PC-9 (cell line): ENCODE measurements around the gene LY6G5B. TPM values are rescaled to one million over a fixed set of nuclear protein-coding genes. Genes with fewer than 3 reads are reported as not detected.

Experiments
- BruUV-seq: library from RNA; stranded (reverse); fragments of 400-500 nt; replicated peaks from 2 replicates; lab custom pipeline; 2021; lab: Mats Ljungman, UMichigan
- CTCF ChIA-PET: fragments of 300-600 bp; sonication (Branson Sonifier 250); formaldehyde crosslinking; loops from one replicate; lab custom pipeline; 2022; ENCODE audit warnings: antibody characterized with exemption; lab: Charles Lee
- POLR2A ChIA-PET: fragments of 300-600 bp; sonication (Branson Sonifier 250); formaldehyde crosslinking; loops from one replicate; lab custom pipeline; 2022; ENCODE audit warnings: antibody characterized with exemption; ENCODE audit not compliant: unreplicated experiment; lab: Charles Lee
- DNase-seq, 2 experiments: peaks; one replicate each; pipeline versions ENCODE4 v3.0.0 to v3.0.0-alpha.2; 2015 to 2022; ENCODE audit warnings: mixed read lengths in 1 of 2
- H2AFZ ChIP-seq: fragments of 200-600 bp; sonication (generic); 2 replicates; pipeline ENCODE4 v1.8.1; 2017; ENCODE audit warnings: antibody characterized with exemption
- H3F3A ChIP-seq: fragments of 200-600 bp; sonication (generic); 2 replicates; pipeline ENCODE4 v1.8.1; 2017; ENCODE audit warnings: antibody characterized with exemption, mild to moderate bottlenecking, low read depth; ENCODE audit not compliant: insufficient read depth
- H3K27ac ChIP-seq: fragments of 200-600 bp; sonication (generic); 2 replicates; pipeline ENCODE4 v1.6.1; 2016; ENCODE audit warnings: mixed run types
- H3K27me3 ChIP-seq: fragments of 200-600 bp; sonication (generic); 2 replicates; pipeline ENCODE4 v1.6.1; 2016; ENCODE audit warnings: low read depth, mixed run types; ENCODE audit not compliant: insufficient read depth
- H3K36me3 ChIP-seq: fragments of 200-600 bp; sonication (generic); 2 replicates; pipeline ENCODE4 v1.6.1; 2016; ENCODE audit warnings: low read depth, mixed run types
- H3K4me1 ChIP-seq: fragments of 200-600 bp; sonication (generic); replicated peaks from 2 replicates; pipeline ENCODE4 v1.6.1; 2016; ENCODE audit warnings: mixed run types; ENCODE audit not compliant: insufficient read depth
- H3K4me2 ChIP-seq: fragments of 200-600 bp; sonication (generic); 2 replicates; pipeline ENCODE4 v1.6.1; 2017; ENCODE audit warnings: mixed run types
- H3K4me3 ChIP-seq: fragments of 200-600 bp; sonication (generic); 2 replicates; pipeline ENCODE4 v1.6.1; 2016; ENCODE audit warnings: mixed run types
- H3K79me2 ChIP-seq: fragments of 200-600 bp; sonication (generic); 2 replicates; pipeline ENCODE4 v1.6.1; 2017; ENCODE audit warnings: low read depth, mixed run types
- H3K9me2 ChIP-seq: fragments of 200-600 bp; sonication (generic); 2 replicates; pipeline ENCODE4 v1.8.1; 2017; ENCODE audit warnings: mild to moderate bottlenecking; ENCODE audit not compliant: insufficient read depth
- H3K9me3 ChIP-seq: fragments of 200-600 bp; sonication (generic); 2 replicates; pipeline ENCODE4 v1.8.1; 2016; ENCODE audit warnings: low read depth; ENCODE audit not compliant: insufficient read depth
- H4K20me1 ChIP-seq: fragments of 200-600 bp; sonication (generic); 2 replicates; pipeline ENCODE4 v1.8.1; 2017; ENCODE audit not compliant: insufficient read depth
- CTCF ChIP-seq: fragments of 200-600 bp; sonication (generic); conservative IDR thresholded peaks from 2 replicates; pipeline ENCODE4 v1.6.1; 2017; ENCODE audit warnings: mixed run types, antibody characterized with exemption, mild to moderate bottlenecking, moderate library complexity
- EZH2 ChIP-seq: fragments of 200-600 bp; sonication (generic); IDR thresholded peaks from 2 replicates; pipeline ENCODE4 v1.8.0; 2017; ENCODE audit warnings: antibody characterized with exemption, low read depth
- intact Hi-C: fragments of 100-400 bp; cut with micrococcal nuclease; formaldehyde crosslinking; loops from one replicate; pipeline ENCODE4 v1.10.0; 2022; ENCODE audit not compliant: unreplicated experiment
- total RNA-seq: library from RNA; stranded (reverse); gene quantifications from 2 replicates; pipeline ENCODE4 v1.2.3, GENCODE V29; 2021

Gene LY6G5B
- total RNA-seq, 1 experiment from 2014 or later = 24.0 TPM

DNA sequence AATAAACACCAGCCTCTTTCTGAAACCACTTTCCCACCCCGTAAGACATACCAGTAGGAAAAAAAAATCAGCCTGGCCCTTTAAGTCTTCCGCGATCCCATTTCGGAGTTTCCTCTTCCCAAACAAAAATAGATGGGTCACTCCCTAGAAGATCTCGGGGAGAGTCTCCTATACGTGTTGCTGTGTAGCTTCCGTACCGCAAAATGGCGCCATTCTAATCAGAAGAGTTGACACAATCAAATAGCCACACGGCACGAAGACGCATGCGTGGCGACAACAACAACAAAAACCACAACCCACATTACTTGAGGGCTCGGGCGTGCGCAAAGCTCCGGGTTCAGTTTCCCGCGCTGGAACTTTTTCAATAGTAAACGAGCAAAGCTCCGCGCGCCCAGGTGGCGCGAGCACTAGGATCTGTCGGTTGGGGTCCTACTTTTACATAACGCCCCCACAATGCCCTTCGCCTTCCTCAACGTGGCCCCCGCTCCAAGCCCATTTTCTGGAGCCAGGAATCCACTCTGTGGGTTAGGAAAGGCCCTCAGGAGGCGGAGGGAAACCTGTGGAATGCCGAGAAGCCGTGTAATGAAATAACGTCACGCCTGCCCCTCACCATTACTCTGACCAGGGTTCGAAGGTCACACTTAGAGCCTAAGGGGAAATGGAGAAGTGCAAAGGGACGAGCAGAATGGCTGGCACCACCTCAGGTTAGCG lies 4.8 kb upstream of the LY6G5B start, which contains the start of gene GPANK1:
TSS of gene GPANK1 (minus strand) at position 208 of the 711 bp plus-strand sequence. CDS start 519 bp downstream, outside the sequence.
- CTCF ChIA-PET = interaction anchor here (0.6 kb wide), 1 partner anchor 166 kb away, joined by 11 read pairs; no protein-coding TSS in a partner anchor
- Histone ChIP-seq H3K27me3 (no peaks in the 10 kb centered on the region), H3K9me2 (no peaks in the 10 kb centered on the region), H3K79me2 (peaks cover 56% of the 10 kb centered on the region), H3F3A (peaks cover 23% of the 10 kb centered on the region), H3K4me1 (peaks cover 24% of the 10 kb centered on the region), H2AFZ (peak within 1 kb of the TSS; percentile 86), H3K36me3 (peaks cover 31% of the 10 kb centered on the region), H3K27ac (peak within 1 kb of the TSS; percentile 80), H3K4me3 (peak within 1 kb of the TSS; percentile 90), H3K9me3 (no peaks in the 10 kb centered on the region), H4K20me1 (peaks cover 3% of the 10 kb centered on the region; the same call in 1 of the 2 replicates), H3K4me2 (peak within 1 kb of the TSS; percentile 95)
- POLR2A ChIA-PET = interaction anchor here (0.6 to 1.0 kb wide), 4 partner anchors 14 to 418 kb away, joined by 3 to 4 read pairs (median 4); partner anchors contain the start of genes NEU1 and NFKBIL1
- peak; percentile 83 to 85 for DNase-seq
- intact Hi-C loops = loop anchor here (2.0 to 10.0 kb wide), 2 partner anchors 118 to 510 kb away; partner anchors contain the start of genes AGPAT1, ATP6V1G2, NFKBIL1 and RNF5
- no TSS peak for BruUV-seq
- TF ChIP-seq EZH2 = no peak
- no peak for TF ChIP-seq CTCF

- Histone ChIP-seq H2AFZ (peak within 1 kb of the TSS; percentile 86), H3K9me2 (no peaks in the 10 kb centered on the region), H3K4me2 (peak within 1 kb of the TSS; percentile 95), H3K9me3 (no peaks in the 10 kb centered on the region), H3K36me3 (peaks cover 31% of the 10 kb centered on the region), H3K4me3 (peak within 1 kb of the TSS; percentile 90), H3K27ac (peak within 1 kb of the TSS; percentile 80), H3K27me3 (no peaks in the 10 kb centered on the region), H3K4me1 (peaks cover 24% of the 10 kb centered on the region), H3F3A (peaks cover 18% of the 10 kb centered on the region), H3K79me2 (peaks cover 51% of the 10 kb centered on the region), H4K20me1 (peaks cover 3% of the 10 kb centered on the region; the same call in 1 of the 2 replicates)
- ChIA-PET CTCF (no interaction called here), POLR2A (interaction anchor here (1.0 kb wide), 1 partner anchor 197 kb away, joined by 4 read pairs; the partner anchor contains the start of gene NEU1)
- DNase-seq = peak; percentile 95 to 96
- TF ChIP-seq EZH2 = no peak
- no peak for TF ChIP-seq CTCF
- BruUV-seq = no TSS peak
- intact Hi-C loops = loop anchor here (2.0 to 10.0 kb wide), 2 partner anchors 119 to 509 kb away; partner anchors contain the start of genes AGPAT1, ATP6V1G2, NFKBIL1 and RNF5
Observed at GRCh38 chr6:31665501-31666336, 4.1 kb upstream of the LY6G5B start, which contains the start of gene CSNK2B. Gene CSNK2B, plus strand, starts transcription at chr6:31666080. Its CDS starts 752 bp downstream, at chr6:31666832.
